Central memory CD8-positive, alpha-beta T cell (primary cell): ENCODE measurements around the gene ROR1.

Source experiments
- ATAC-seq: fragments of 150-1000 bp; cut with Tn5 transposase; replicated peaks from 2 replicates; pipeline ENCODE4 v1.10.0; 2022; ENCODE audit warnings: mild to moderate bottlenecking, moderate FRiP score, moderate number of reproducible peaks; ENCODE audit not compliant: poor library complexity, severe bottlenecking; ENCODE audit errors: extremely low read depth
- DNase-seq, 2 donors: peaks; one replicate each; pipeline ENCODE4 v3.0.0; 2021; ENCODE audit warnings: low spot score in 2 of 2
- H3K27ac Mint-ChIP-seq: one replicate; pipeline ENCODE4 v1.8.0; 2022; ENCODE audit warnings: low read depth, mild to moderate bottlenecking, moderate library complexity, mixed read lengths
- H3K27me3 Mint-ChIP-seq: one replicate; pipeline ENCODE4 v1.8.0; 2022; ENCODE audit warnings: mixed read lengths
- H3K36me3 Mint-ChIP-seq: one replicate; pipeline ENCODE4 v1.8.0; 2022; ENCODE audit warnings: mild to moderate bottlenecking, moderate library complexity, mixed read lengths; ENCODE audit not compliant: insufficient read depth
- H3K4me1 Mint-ChIP-seq: one replicate; pipeline ENCODE4 v1.8.0; 2022; ENCODE audit warnings: mixed read lengths
- H3K4me3 Mint-ChIP-seq: one replicate; pipeline ENCODE4 v1.8.0; 2022; ENCODE audit warnings: mild to moderate bottlenecking, moderate library complexity, mixed read lengths
- H3K9me3 Mint-ChIP-seq: one replicate; pipeline ENCODE4 v1.8.0; 2022; ENCODE audit warnings: mixed read lengths

Gene ROR1

DNA sequence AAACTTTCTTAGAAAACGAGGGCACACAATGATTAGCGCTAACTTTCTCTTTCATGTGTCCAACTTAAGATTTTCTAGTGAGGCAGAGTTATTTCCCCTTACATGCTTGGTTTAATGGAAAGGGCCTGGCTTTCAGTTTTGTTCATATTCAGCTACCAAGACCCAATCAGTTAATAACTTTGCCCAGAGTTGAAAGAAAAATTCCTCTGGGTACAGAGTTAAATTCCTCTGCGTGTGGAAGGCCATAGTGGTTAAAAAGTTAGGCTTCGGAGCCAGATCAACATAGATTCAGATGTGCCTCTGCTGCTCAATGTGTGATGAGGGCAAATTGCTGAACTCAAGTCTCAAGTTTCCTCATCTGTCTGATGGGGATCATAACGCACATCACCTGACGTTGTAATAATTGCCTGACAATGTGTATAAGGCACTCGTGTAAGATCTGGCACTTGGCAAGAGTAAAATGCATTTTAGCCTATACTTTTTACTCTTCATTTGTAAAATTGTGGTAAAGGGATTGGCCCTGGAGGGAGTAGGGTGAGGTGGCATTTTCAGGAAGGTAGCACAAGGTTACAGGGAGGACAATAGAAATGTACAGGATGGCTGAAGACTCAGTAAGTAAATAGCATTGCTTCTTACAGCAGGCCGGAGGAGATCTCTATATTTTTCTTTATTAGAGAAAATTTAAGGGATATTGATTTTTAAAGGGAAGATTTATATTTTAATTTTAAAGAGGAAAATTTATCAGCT lies 103.4 kb downstream of the ROR1 start:
- ATAC-seq (no peak), DNase-seq (no peak)
- Mint-ChIP-seq H3K27me3 (peaks cover 23% of the 10 kb centered on the region), H3K27ac (no peak overlapping the region), H3K36me3 (no peaks in the 10 kb centered on the region), H3K4me3 (no peak overlapping the region), H3K9me3 (no peaks in the 10 kb centered on the region), H3K4me1 (no peaks in the 10 kb centered on the region)

- ATAC-seq (no peak), DNase-seq (no peak)
- H3K9me3 Mint-ChIP-seq = no peaks in the 10 kb centered on the region
- H3K4me1 Mint-ChIP-seq = no peaks in the 10 kb centered on the region
- H3K4me3 Mint-ChIP-seq = no peak overlapping the region
- peaks cover 23% of the 10 kb centered on the region for H3K27me3 Mint-ChIP-seq
- H3K36me3 Mint-ChIP-seq = no peaks in the 10 kb centered on the region
- H3K27ac Mint-ChIP-seq = no peak overlapping the region
These were observed 104.0 kb downstream of the ROR1 start for GRCh38 chr1:63877816-63878215.

GRCh38 chr1:63878932-63879331 lies 105.1 kb downstream of the ROR1 start:
- Mint-ChIP-seq H3K9me3 (no peaks in the 10 kb centered on the region), H3K27me3 (peaks cover 23% of the 10 kb centered on the region), H3K27ac (no peak overlapping the region), H3K4me1 (no peaks in the 10 kb centered on the region), H3K4me3 (no peak overlapping the region), H3K36me3 (no peaks in the 10 kb centered on the region)
- DNase-seq (no peak), ATAC-seq (no peak)

GRCh38 chr1:63880958-63881576 lies 107.2 kb downstream of the ROR1 start:
- H3K4me1 Mint-ChIP-seq = no peaks in the 10 kb centered on the region
- H3K36me3 Mint-ChIP-seq = no peaks in the 10 kb centered on the region
- H3K27ac Mint-ChIP-seq = no peak overlapping the region
- H3K9me3 Mint-ChIP-seq = no peaks in the 10 kb centered on the region
- ATAC-seq = no peak
- DNase-seq = no peak
- H3K27me3 Mint-ChIP-seq = peaks cover 23% of the 10 kb centered on the region
- no peak overlapping the region for H3K4me3 Mint-ChIP-seq

GRCh38 chr1:63882048-63882704 lies 108.4 kb downstream of the ROR1 start:
- Mint-ChIP-seq H3K27ac (no peak overlapping the region), H3K4me1 (no peaks in the 10 kb centered on the region), H3K36me3 (no peaks in the 10 kb centered on the region), H3K9me3 (no peaks in the 10 kb centered on the region), H3K4me3 (no peak overlapping the region), H3K27me3 (peaks cover 23% of the 10 kb centered on the region)
- ATAC-seq = no peak
- DNase-seq = no peak

DNA sequence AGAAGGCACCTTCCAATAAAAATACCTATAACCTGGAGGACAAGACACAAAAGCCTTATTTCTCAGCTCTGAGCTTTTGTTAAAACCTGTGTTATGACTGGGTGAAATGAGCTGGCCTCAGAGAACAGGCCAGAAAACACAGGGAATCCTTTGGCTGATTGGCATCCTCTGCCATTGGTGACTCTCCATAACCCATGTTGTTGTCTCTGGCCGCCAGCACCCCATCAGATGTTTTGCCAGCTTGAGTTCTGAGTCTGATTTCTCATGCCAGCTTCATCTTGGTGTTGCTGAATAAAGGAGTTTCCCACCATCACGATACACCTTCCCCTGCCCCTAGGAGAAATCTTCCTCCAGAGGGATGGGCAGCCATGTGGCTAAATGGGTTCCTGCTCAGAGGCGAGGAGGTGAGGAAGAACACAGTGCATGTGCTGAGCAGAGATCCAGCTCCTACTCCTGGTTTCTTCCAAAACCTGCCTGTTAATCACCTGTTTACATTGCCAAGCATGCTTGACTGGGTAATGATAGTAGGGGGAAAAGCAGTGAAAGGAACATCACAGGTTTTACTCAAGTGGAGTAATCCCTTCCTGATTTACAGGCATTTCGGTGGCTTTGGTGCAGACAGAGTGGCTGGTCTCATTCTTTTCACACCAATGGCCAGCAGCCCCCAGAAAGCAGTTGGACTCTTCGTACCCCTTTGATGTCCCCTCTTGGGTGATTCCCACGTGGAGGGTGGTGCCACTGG lies 109.8 kb downstream of the ROR1 start:
- H3K27ac Mint-ChIP-seq = no peak overlapping the region

DNA sequence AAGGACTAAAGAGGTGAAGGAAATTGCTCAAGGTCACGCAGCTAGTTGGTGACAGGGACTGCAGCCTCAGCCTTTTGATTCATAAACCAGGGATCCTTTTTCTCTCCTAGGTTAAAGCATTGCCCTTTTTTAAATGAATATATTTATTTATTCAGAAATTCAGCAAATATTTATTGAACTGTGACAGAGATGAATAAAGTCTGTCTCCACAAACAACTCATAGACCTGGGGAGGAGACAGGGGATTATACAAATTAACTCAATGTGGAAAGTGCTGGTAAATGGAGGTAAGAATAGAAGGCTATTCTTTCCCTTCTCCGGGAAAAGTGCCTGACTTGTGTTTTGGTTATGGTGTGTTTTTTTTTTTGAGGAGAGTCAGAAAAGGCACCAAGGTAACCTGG lies 110.7 kb downstream of the ROR1 start:
- Mint-ChIP-seq H3K36me3 (no peaks in the 10 kb centered on the region), H3K9me3 (no peaks in the 10 kb centered on the region)

More for the DNA sequence above, 109.8 kb downstream of the ROR1 start:
- peaks cover 16% of the 10 kb centered on the region for H3K27me3 Mint-ChIP-seq
- ATAC-seq (no peak), DNase-seq (no peak)
- H3K4me1 Mint-ChIP-seq = no peaks in the 10 kb centered on the region
- no peaks in the 10 kb centered on the region for H3K9me3 Mint-ChIP-seq
- no peaks in the 10 kb centered on the region for H3K36me3 Mint-ChIP-seq
- no peak overlapping the region for H3K4me3 Mint-ChIP-seq

GRCh38 chr1:63885899-63886298 lies 112.1 kb downstream of the ROR1 start:
- Mint-ChIP-seq H3K27ac (no peak overlapping the region), H3K36me3 (no peaks in the 10 kb centered on the region), H3K9me3 (no peaks in the 10 kb centered on the region), H3K4me1 (no peaks in the 10 kb centered on the region), H3K27me3 (no peaks in the 10 kb centered on the region), H3K4me3 (no peak overlapping the region)
- ATAC-seq (no peak), DNase-seq (no peak)

More for the DNA sequence above, 110.7 kb downstream of the ROR1 start:
- H3K27me3 Mint-ChIP-seq = peaks cover 8% of the 10 kb centered on the region
- ATAC-seq (no peak), DNase-seq (no peak)
- no peak overlapping the region for H3K27ac Mint-ChIP-seq
- H3K4me3 Mint-ChIP-seq = no peak overlapping the region
- no peaks in the 10 kb centered on the region for H3K4me1 Mint-ChIP-seq

- no peak for DNase-seq
- Mint-ChIP-seq H3K36me3 (no peaks in the 10 kb centered on the region), H3K9me3 (no peaks in the 10 kb centered on the region), H3K27ac (no peak overlapping the region), H3K4me1 (no peaks in the 10 kb centered on the region), H3K4me3 (no peak overlapping the region), H3K27me3 (no peaks in the 10 kb centered on the region)
- no peak for ATAC-seq
These were observed 112.5 kb downstream of the ROR1 start for GRCh38 chr1:63886340-63886739.

GRCh38 chr1:63887809-63888208 lies 114.0 kb downstream of the ROR1 start:
- no peak for ATAC-seq
- H3K4me3 Mint-ChIP-seq = no peak overlapping the region
- no peak overlapping the region for H3K27ac Mint-ChIP-seq
- H3K9me3 Mint-ChIP-seq = no peaks in the 10 kb centered on the region
- no peaks in the 10 kb centered on the region for H3K4me1 Mint-ChIP-seq
- H3K36me3 Mint-ChIP-seq = no peaks in the 10 kb centered on the region
- DNase-seq = no peak
- H3K27me3 Mint-ChIP-seq = peaks cover 1% of the 10 kb centered on the region

DNA sequence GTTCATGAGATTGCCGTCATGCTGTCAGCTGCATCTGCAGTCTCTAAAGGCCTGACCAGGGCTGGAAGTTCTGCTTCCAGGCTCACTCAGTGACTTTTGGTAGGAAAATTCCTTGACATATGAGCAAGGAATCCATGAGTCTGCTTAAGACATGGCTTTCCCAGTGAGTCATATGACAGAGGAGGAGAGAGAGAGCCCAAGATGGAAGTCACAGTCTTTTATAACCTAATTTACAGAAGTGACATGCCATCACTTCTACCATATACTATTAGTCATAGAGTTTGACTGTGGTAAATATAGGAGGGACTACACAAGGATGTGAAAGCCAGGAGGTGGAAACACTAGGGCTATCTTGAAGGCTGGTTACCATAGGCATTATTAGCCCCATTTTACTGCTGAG lies 115.2 kb downstream of the ROR1 start:
- ATAC-seq = no peak
- H3K9me3 Mint-ChIP-seq = no peaks in the 10 kb centered on the region
- H3K4me3 Mint-ChIP-seq = no peak overlapping the region
- H3K36me3 Mint-ChIP-seq = no peaks in the 10 kb centered on the region
- H3K27me3 Mint-ChIP-seq = peaks cover 13% of the 10 kb centered on the region
- no peak for DNase-seq
- H3K27ac Mint-ChIP-seq = no peak overlapping the region
- no peaks in the 10 kb centered on the region for H3K4me1 Mint-ChIP-seq

DNA sequence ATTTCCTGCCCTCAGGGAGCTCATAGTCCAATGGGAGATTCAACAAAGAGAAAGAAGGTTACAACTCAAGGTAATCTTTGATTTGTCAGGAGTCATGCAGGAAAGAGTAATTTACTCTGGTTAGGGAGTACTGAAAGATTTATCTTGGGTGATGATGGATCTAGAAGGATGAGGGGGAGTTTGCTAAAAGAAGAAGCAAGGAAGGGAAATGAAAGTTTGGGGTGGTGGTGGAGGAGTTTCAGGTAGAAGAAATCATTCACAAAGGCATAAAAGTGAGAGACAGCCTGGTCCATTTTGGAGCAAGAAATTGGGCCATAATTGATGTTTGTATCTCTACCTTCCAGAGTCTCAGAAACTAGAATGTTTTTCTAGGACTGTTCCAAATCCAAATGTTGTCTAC lies 116.7 kb downstream of the ROR1 start:
- H3K4me3 Mint-ChIP-seq = no peak overlapping the region
- H3K36me3 Mint-ChIP-seq = no peaks in the 10 kb centered on the region

More for the DNA sequence above, 116.7 kb downstream of the ROR1 start:
- peaks cover 18% of the 10 kb centered on the region for H3K27me3 Mint-ChIP-seq
- H3K4me1 Mint-ChIP-seq = no peaks in the 10 kb centered on the region
- no peak overlapping the region for H3K27ac Mint-ChIP-seq
- H3K9me3 Mint-ChIP-seq = no peaks in the 10 kb centered on the region
- ATAC-seq = no peak
- no peak for DNase-seq
